ENCODE results near the gene EYA2. TPM values are rescaled to one million over a fixed set of nuclear protein-coding genes. Genes with fewer than 3 reads are reported as not detected.
"Not testable (repeated sequence)": the region's sequence is repeated elsewhere in the genome, so short reads cannot be mapped to it uniquely, and the experiment has no call there.

Gene EYA2
- polyA plus RNA-seq, 12 donors, result 1.6 to 4.4 (median 2.4) TPM; not detected in 2

- DNase-seq, result no peak
Observed at GRCh38 chr20:47173596-47174216, 279.1 kb downstream of the EYA2 start.

- DNase-seq, result no peak
Observed at GRCh38 chr20:47174456-47175243, 280.0 kb downstream of the EYA2 start.

GRCh38 chr20:47175493-47175892, 280.9 kb downstream of the EYA2 start:
- DNase-seq, result no peak

GRCh38 chr20:47176217-47176616, 281.6 kb downstream of the EYA2 start:
- not testable (repeated sequence) for DNase-seq

- no peak for DNase-seq
Observed at GRCh38 chr20:47178277-47178676, 283.6 kb downstream of the EYA2 start.

- DNase-seq, result no peak
Observed at GRCh38 chr20:47178851-47179250, 284.2 kb downstream of the EYA2 start.

GRCh38 chr20:47179267-47179666, 284.6 kb downstream of the EYA2 start:
- no peak for DNase-seq

GRCh38 chr20:47181056-47181862, 286.6 kb downstream of the EYA2 start:
- no peak for DNase-seq

GRCh38 chr20:47183367-47183766, 288.7 kb downstream of the EYA2 start:
- DNase-seq, result no peak

- DNase-seq, result no peak
Observed at GRCh38 chr20:47187450-47188195, 293.0 kb downstream of the EYA2 start.

GRCh38 chr20:47188540-47188939, 293.9 kb downstream of the EYA2 start:
- no peak for DNase-seq

- DNase-seq, result no peak
Observed at GRCh38 chr20:47189060-47189459, 294.4 kb downstream of the EYA2 start.

- DNase-seq, result no peak
Observed at GRCh38 chr20:47191074-47191673, 296.5 kb downstream of the EYA2 start.

GRCh38 chr20:47191956-47192355, 297.3 kb downstream of the EYA2 start:
- no peak for DNase-seq

GRCh38 chr20:47195573-47195972, 300.9 kb downstream of the EYA2 start:
- no peak for DNase-seq

GRCh38 chr20:47196091-47197081, 301.7 kb downstream of the EYA2 start:
- DNase-seq, result peak; percentile 63

- no peak for DNase-seq
Observed at GRCh38 chr20:47198254-47198671, 303.6 kb downstream of the EYA2 start.

GRCh38 chr20:47198996-47199552, 304.4 kb downstream of the EYA2 start:
- no peak for DNase-seq

GRCh38 chr20:47201074-47201730, 306.6 kb downstream of the EYA2 start:
- DNase-seq, result no peak

All from muscle of arm (tissue), 12 donors.